Glomerular visceral epithelial cell (primary cell): Measurements from ENCODE around the gene IL9.
"Not testable (repeated sequence)": the region's sequence is repeated elsewhere in the genome, so short reads cannot be mapped to it uniquely, and the experiment has no call there.

Source experiments
- DNase-seq: peaks from one replicate; pipeline ENCODE4 v3.0.0-alpha.2; 2016; ENCODE audit errors: extremely low spot score

IL9 gene

DNA sequence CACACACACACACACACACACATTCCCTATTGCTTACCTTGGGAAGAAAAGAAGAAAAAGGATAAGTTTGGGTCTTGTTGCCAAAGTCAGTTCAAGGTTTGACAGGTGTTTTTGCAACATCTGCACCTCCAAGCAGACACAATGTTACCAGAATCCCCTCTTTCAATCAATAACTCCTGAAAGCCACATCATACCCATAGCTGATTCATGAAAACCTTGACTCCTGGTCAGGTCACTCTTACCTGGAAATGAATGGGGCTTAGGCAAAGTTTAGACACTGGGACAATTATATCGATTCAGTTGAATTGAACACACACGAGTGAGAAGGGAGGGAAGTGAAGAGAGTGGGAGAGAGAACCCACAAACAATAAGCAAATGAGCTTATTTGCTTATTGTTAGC, 27.0 kb downstream of the IL9 start:
- no peak for DNase-seq

GRCh38 chr5:135867599-135867998, 28.0 kb downstream of the IL9 start:
- DNase-seq = no peak

DNA sequence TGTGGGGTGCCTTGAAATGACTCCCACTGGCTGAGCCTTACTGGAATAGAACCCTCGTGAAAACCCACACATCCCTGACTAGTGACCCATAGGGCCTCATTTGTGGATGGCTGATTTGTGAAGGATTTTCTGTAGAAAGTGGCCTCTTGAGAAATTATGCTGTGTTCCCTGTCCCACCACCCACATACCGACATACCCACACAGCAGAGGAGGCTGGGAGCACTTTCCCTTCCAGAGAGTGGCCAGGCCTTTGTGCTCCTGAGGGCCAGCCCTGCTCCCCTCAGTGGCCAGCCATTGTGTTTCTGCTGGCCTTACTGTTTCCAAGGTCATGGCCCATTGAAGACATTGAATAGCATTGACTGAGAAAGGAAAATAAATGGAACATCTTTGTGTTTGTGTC, 29.6 kb downstream of the IL9 start:
- DNase-seq = no peak

- no peak for DNase-seq
Measured at GRCh38 chr5:135864503-135865435, 30.9 kb downstream of the IL9 start.

DNA sequence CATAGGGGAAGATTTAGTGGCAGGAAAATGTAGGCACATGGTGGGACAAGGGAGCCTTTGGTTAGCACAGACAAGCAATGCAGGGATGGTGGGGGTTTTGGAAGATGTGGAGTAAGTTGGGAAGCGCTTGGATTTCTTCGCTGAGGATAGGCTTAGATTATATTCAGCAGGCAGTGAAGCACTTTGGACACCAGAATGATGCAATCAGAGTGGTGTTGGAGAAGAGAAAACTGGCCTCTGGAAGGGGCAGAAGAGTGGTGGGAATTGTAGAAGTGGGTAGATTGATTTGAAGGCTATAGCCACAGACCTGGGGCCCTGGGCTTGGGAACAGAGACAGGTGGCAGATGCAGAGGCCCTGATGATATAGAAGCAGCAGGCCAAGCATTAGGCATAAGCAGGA, 32.9 kb downstream of the IL9 start:
- no peak for DNase-seq

DNA sequence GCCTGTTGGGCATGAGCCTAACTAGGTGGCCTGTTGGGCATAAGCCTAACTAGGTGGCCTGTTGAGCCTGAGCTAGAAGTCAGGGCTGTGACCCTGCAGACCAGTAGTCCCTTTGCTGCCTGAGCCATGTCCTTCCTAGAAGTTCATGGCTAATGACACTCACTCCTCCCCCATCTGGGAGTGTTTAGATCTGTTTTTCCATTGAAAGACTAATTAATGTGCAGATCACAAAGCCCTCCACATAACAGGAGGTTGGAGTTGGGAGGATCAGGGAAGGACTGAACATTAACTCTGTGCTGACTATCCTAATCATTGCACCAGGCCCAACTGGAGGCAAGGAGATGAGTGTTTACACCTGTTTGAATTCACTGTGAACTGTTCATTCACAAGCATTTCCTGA, 33.6 kb downstream of the IL9 start:
- no peak for DNase-seq

DNA sequence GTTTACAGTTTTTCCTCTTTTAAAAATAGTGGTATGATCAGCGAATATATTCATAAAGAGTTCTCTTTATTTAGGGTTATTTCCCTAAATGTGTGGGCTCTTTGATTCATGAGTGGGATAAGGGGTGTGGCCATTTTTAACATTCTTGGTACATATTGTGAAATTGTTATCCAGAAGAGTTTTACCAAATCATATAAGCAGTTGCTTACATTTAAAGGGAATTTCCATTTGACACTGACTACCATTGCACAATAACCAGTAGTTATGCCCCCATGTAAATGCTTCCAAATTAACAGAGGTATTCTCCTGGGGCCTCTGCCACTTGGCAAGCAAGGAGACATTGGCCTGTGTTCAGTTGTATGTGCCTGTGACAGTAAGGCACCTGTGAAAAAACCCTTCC, 34.0 kb downstream of the IL9 start:
- DNase-seq = no peak

DNA sequence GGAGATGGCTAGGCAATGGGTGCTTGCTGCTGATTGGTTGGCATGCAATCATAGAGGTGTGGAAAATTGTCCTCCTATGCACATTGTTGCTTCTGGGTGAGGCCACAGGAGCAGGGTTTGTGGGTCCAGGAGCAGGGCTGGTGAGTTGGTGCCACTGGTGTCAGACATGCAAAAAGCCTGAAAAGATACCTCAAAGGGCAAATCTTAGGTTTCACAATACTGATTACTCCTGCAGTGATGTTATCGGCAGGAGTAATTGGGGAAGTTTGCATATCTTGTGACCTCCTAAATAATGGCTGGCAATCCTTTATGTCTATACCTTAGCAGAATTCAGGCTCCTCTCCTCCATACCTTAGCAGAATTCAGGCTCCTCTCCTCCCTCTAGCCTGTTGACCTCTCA, 36.0 kb downstream of the IL9 start:
- no peak for DNase-seq

- not testable (repeated sequence) for DNase-seq
Measured at GRCh38 chr5:135859186-135859585, 36.5 kb downstream of the IL9 start.

GRCh38 chr5:135857630-135858311, 37.9 kb downstream of the IL9 start:
- no peak for DNase-seq

DNA sequence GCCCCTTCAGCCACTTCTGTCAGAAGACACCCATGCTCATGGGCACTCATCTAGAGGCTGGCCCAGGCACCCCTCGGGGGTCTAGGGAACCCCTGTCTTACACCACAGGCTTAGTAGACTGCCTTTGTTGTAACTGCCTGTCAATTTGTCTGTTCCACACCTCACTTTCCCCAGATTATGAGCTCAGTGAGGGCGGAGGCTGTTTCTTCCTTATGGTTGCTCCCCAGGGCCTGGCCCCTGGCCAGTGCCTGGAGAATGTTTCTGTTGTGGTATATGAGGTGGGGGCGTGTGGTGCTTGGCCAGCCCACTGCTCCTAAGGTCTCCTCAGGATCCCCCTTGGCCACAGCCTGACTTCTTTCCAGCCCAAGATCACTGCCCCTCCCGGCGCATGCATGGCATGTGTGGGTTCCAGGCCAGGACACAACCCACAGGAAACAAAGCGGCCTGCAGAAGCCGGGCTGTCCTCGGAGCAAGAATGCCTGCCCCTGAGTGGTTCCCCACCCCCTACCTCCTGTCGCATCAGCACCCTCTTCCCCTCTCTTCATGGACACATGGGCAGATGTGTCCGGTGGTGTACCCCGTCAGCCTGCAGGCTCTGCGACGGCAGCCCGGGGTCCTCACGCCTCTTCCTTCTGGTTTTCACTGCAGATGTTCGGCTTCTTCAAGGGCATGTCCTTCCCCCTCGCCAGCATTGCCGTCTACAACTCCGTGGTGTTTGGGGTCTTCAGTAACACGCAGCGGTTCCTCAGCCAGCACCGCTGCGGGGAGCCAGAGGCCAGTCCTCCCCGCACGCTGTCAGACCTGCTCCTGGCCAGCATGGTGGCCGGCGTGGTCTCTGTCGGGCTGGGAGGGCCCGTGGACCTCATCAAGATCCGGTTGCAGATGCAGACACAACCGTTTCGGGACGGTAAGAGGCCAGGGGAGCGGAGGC, 43.5 kb downstream of the IL9 start:
- DNase-seq = no peak

GRCh38 chr5:135851186-135851914, 44.3 kb downstream of the IL9 start:
- DNase-seq = no peak

GRCh38 chr5:135850671-135851070, 45.0 kb downstream of the IL9 start:
- no peak for DNase-seq

- no peak for DNase-seq
Measured at GRCh38 chr5:135850231-135850630, 45.4 kb downstream of the IL9 start.

- no peak for DNase-seq
Measured at GRCh38 chr5:135847976-135848375, 47.7 kb downstream of the IL9 start.

- no peak for DNase-seq
Measured at GRCh38 chr5:135846311-135846710, 49.3 kb downstream of the IL9 start.

- DNase-seq = no peak
Measured at GRCh38 chr5:135843571-135844337, 51.9 kb downstream of the IL9 start.

GRCh38 chr5:135842737-135843136, 52.9 kb downstream of the IL9 start:
- DNase-seq = no peak
